Loucy (cell line): ENCODE results near the gene SORCS2.

Experiments
- H2AFZ ChIP-seq: fragments of 200-600 bp; sonication (generic); 2 replicates; pipeline ENCODE4 v1.6.0; 2016; ENCODE audit warnings: antibody characterized with exemption, mild to moderate bottlenecking, low read length, moderate library complexity
- H3F3A ChIP-seq: fragments of 200-600 bp; 2 replicates; pipeline ENCODE4 v1.6.0; 2016; ENCODE audit warnings: antibody characterized with exemption, low read depth, mild to moderate bottlenecking
- H3K27me3 ChIP-seq: fragments of 200-600 bp; sonication (generic); 2 replicates; pipeline ENCODE4 v1.6.1; 2014; ENCODE audit warnings: low read length, mild to moderate bottlenecking; ENCODE audit not compliant: insufficient read depth, poor library complexity, severe bottlenecking
- H3K36me3 ChIP-seq: fragments of 200-600 bp; sonication (generic); 2 replicates; pipeline ENCODE4 v1.6.1; 2016; ENCODE audit warnings: low read length; ENCODE audit not compliant: insufficient read depth
- H3K4me1 ChIP-seq: fragments of 200-600 bp; sonication (generic); 2 replicates; pipeline ENCODE4 v1.5.1; 2014; ENCODE audit warnings: low read length, mild to moderate bottlenecking; ENCODE audit not compliant: insufficient read depth, poor library complexity, severe bottlenecking
- H3K4me2 ChIP-seq: fragments of 200-600 bp; sonication (generic); 2 replicates; pipeline ENCODE4 v1.6.0; 2014; ENCODE audit warnings: antibody characterized with exemption, low read length, low read depth, mild to moderate bottlenecking; ENCODE audit not compliant: poor library complexity, severe bottlenecking
- H3K4me3 ChIP-seq: fragments of 200-600 bp; sonication (generic); 2 replicates; pipeline ENCODE4 v1.5.1; 2014; ENCODE audit warnings: low read length, mild to moderate bottlenecking, mixed read lengths; ENCODE audit not compliant: poor library complexity, severe bottlenecking
- H3K79me2 ChIP-seq: fragments of 200-600 bp; sonication (generic); 2 replicates; pipeline ENCODE4 v1.6.1; 2014; ENCODE audit warnings: low read length; ENCODE audit not compliant: insufficient read depth
- H3K9ac ChIP-seq: fragments of 200-600 bp; sonication (generic); 2 replicates; pipeline ENCODE4 v1.6.0; 2014; ENCODE audit warnings: mild to moderate bottlenecking, low read depth, low read length, moderate library complexity; ENCODE audit not compliant: poor library complexity, severe bottlenecking
- H3K9me2 ChIP-seq: fragments of 200-600 bp; sonication (generic); replicated peaks from 2 replicates; pipeline ENCODE4 v1.6.1; 2016; ENCODE audit warnings: low read depth, low read length, mixed read lengths
- H3K9me3 ChIP-seq: fragments of 200-600 bp; sonication (generic); 2 replicates; pipeline ENCODE4 v1.6.1; 2014; ENCODE audit warnings: mild to moderate bottlenecking, antibody characterized with exemption, low read length, low read depth; ENCODE audit not compliant: insufficient read depth
- H4K20me1 ChIP-seq: fragments of 200-600 bp; sonication (generic); 2 replicates; pipeline ENCODE4 v1.6.0; 2014; ENCODE audit warnings: antibody characterized with exemption, low read length, mild to moderate bottlenecking; ENCODE audit not compliant: insufficient read depth, poor library complexity, severe bottlenecking
- CTCF ChIP-seq: fragments of 200-600 bp; sonication (generic); conservative IDR thresholded peaks from 2 replicates; pipeline ENCODE4 v1.5.1; 2014; ENCODE audit warnings: mild to moderate bottlenecking, antibody characterized with exemption, low read length
- EZH2phosphoT487 ChIP-seq: fragments of 200-600 bp; IDR thresholded peaks from 2 replicates; pipeline ENCODE4 v1.6.1; 2018; ENCODE audit warnings: antibody characterized with exemption, mild to moderate bottlenecking, moderate library complexity, borderline replicate concordance

SORCS2 gene

DNA sequence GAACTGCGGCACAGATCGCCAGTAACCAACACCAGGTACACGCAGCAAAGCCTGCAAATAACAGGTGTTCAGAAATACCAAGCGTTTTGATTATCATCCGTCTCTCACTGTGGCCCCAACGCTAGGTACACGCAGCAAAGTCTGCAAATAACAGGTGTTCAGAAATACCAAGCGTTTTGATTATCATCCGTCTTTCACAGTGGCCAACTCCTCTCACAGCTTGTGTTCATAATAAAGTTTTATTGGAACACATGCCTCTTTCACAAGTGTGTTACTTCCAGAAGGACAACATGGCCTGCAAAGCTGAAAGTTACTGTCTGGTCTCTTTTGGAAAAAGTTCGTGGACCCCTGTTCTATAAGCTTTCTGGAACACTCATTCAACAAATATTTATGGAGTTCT lies 594.2 kb downstream of the SORCS2 start:
- Histone ChIP-seq H3K9ac (no peak overlapping the region), H3F3A (no peaks in the 10 kb centered on the region)

DNA sequence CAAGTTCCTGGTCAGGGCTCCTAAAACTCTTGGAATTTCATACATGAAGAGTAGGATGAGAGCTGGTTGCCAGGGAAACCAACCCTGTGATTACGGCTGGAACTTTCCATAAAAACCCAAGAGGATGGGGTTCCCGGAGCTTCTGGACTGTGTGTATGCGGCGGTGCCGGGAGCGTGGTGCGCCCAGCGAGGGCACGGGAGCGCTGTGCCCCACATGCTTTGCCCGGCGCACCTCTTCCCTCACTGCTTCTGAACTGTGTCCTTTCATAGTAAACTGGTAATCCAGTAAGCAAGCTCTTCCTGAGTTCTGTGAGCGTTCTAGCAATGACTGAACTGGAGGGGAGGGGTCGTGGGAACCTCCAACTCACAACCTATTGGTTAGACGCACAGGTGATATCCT lies 594.7 kb downstream of the SORCS2 start:
- Histone ChIP-seq H4K20me1 (no peaks in the 10 kb centered on the region), H3K4me3 (no peak overlapping the region), H3K4me2 (no peak overlapping the region), H3K27me3 (no peaks in the 10 kb centered on the region), H3K79me2 (no peaks in the 10 kb centered on the region), H3K4me1 (no peaks in the 10 kb centered on the region), H3K9me3 (no peaks in the 10 kb centered on the region; the same call in 1 of the 2 replicates), H2AFZ (no peak overlapping the region), H3F3A (no peaks in the 10 kb centered on the region), H3K36me3 (no peaks in the 10 kb centered on the region), H3K9me2 (no peaks in the 10 kb centered on the region), H3K9ac (no peak overlapping the region)
- no peak for TF ChIP-seq EZH2phosphoT487
- TF ChIP-seq CTCF: no peak

More for the DNA sequence above, 594.2 kb downstream of the SORCS2 start:
- no peaks in the 10 kb centered on the region for H3K79me2 ChIP-seq
- no peaks in the 10 kb centered on the region for H3K27me3 ChIP-seq
- H3K4me3 ChIP-seq: no peak overlapping the region
- no peaks in the 10 kb centered on the region; the same call in 1 of the 2 replicates for H3K9me3 ChIP-seq
- no peak overlapping the region for H2AFZ ChIP-seq
- no peaks in the 10 kb centered on the region for H3K9me2 ChIP-seq
- no peak overlapping the region for H3K4me2 ChIP-seq
- H3K36me3 ChIP-seq: no peaks in the 10 kb centered on the region
- no peaks in the 10 kb centered on the region for H3K4me1 ChIP-seq
- no peaks in the 10 kb centered on the region for H4K20me1 ChIP-seq
- TF ChIP-seq CTCF: no peak
- TF ChIP-seq EZH2phosphoT487: no peak

- Histone ChIP-seq H3K27me3 (no peaks in the 10 kb centered on the region), H3K79me2 (no peaks in the 10 kb centered on the region), H3K9me3 (no peaks in the 10 kb centered on the region; the same call in 1 of the 2 replicates), H4K20me1 (no peaks in the 10 kb centered on the region), H3K4me1 (no peaks in the 10 kb centered on the region), H3K4me3 (no peak overlapping the region), H3K9ac (no peak overlapping the region), H2AFZ (no peak overlapping the region), H3K36me3 (no peaks in the 10 kb centered on the region), H3F3A (no peaks in the 10 kb centered on the region), H3K9me2 (no peaks in the 10 kb centered on the region), H3K4me2 (no peak overlapping the region)
- no peak for TF ChIP-seq EZH2phosphoT487
- TF ChIP-seq CTCF: no peak
Observed at GRCh38 chr4:7787681-7788141, 595.4 kb downstream of the SORCS2 start.
